Hepatocyte (in vitro differentiated cells): ENCODE results near the gene NPIPB8. TPM values are rescaled to one million over a fixed set of nuclear protein-coding genes. Genes with fewer than 3 reads are reported as not detected.
"Not testable (repeated sequence)": the region's sequence is repeated elsewhere in the genome, so short reads cannot be mapped to it uniquely, and the experiment has no call there.

Experiments used
- DNase-seq: peaks from one replicate; pipeline ENCODE4 v3.0.0-alpha.2; 2016; ENCODE audit warnings: low spot score
- H2AFZ ChIP-seq: fragments of 200-600 bp; sonication (generic); 2 replicates; pipeline ENCODE4 v1.6.0; 2016; ENCODE audit warnings: antibody characterized with exemption, mild to moderate bottlenecking
- H3K27ac ChIP-seq: fragments of 200-600 bp; sonication (generic); 2 replicates; pipeline ENCODE4 v1.5.1; 2016; ENCODE audit warnings: mild to moderate bottlenecking
- H3K27me3 ChIP-seq: fragments of 200-600 bp; sonication (generic); 2 replicates; pipeline ENCODE4 v1.6.1; 2016
- H3K36me3 ChIP-seq: fragments of 200-600 bp; sonication (generic); replicated peaks from 2 replicates; pipeline ENCODE4 v1.5.1; 2016; ENCODE audit warnings: low read depth; ENCODE audit not compliant: insufficient read depth
- H3K4me1 ChIP-seq: fragments of 200-600 bp; sonication (generic); 2 replicates; pipeline ENCODE4 v1.5.1; 2016; ENCODE audit warnings: mild to moderate bottlenecking, moderate library complexity; ENCODE audit not compliant: insufficient read depth
- H3K4me2 ChIP-seq: fragments of 200-600 bp; sonication (generic); 2 replicates; pipeline ENCODE4 v1.6.0; 2016
- H3K4me3 ChIP-seq: fragments of 200-600 bp; sonication (generic); 2 replicates; pipeline ENCODE4 v1.5.1; 2016; ENCODE audit warnings: mild to moderate bottlenecking
- H3K79me2 ChIP-seq: fragments of 200-600 bp; sonication (generic); 2 replicates; pipeline ENCODE4 v1.6.0; 2017; ENCODE audit warnings: mild to moderate bottlenecking
- H3K9me2 ChIP-seq: fragments of 200-600 bp; sonication (generic); replicated peaks from 2 replicates; pipeline ENCODE4 v1.6.0; 2017; ENCODE audit warnings: mild to moderate bottlenecking; ENCODE audit not compliant: insufficient read depth
- H3K9me3 ChIP-seq: fragments of 200-600 bp; sonication (generic); 2 replicates; pipeline ENCODE4 v1.5.1; 2016; ENCODE audit warnings: low read depth, mild to moderate bottlenecking
- H4K20me1 ChIP-seq: fragments of 200-600 bp; sonication (generic); 2 replicates; pipeline ENCODE4 v1.6.0; 2016; ENCODE audit warnings: mild to moderate bottlenecking; ENCODE audit not compliant: insufficient read depth, poor library complexity, severe bottlenecking
- EZH2 ChIP-seq: fragments of 200-600 bp; sonication (generic); IDR thresholded peaks from 2 replicates; pipeline ENCODE4 v1.6.1; 2016; ENCODE audit warnings: antibody characterized with exemption, mild to moderate bottlenecking, borderline replicate concordance
- EZH2phosphoT487 ChIP-seq: fragments of 200-600 bp; sonication (generic); IDR thresholded peaks from one replicate; pipeline ENCODE4 v1.6.1; 2018; ENCODE audit warnings: antibody characterized with exemption, mild to moderate bottlenecking, low read depth, moderate library complexity; ENCODE audit not compliant: unreplicated experiment, severe bottlenecking
- WGBS: methylation state at CpG from one replicate; pipeline ENCODE4 v1.1.6; 2016; ENCODE audit warnings: low lambda C conversion rate; ENCODE audit errors: missing lambda C conversion rate; 5-methylcytosine and 5-hydroxymethylcytosine counted together
- polyA plus RNA-seq: library from polyadenylated mRNA; unstranded; fragments of >200 nt; fragmentation: Nextera tagmentation; extraction: Ambion mirVana; gene quantifications from 2 replicates; pipeline ENCODE4 v1.2.1, GENCODE V29; 2016
- total RNA-seq: library from RNA; depleted of rRNA; stranded (reverse); fragments of >200 nt; gene quantifications from 2 replicates; pipeline ENCODE4 v1.2.3, GENCODE V29; 2014
- TF ChIP-seq, protein P1 (sequence below): fragments of 200-600 bp; sonication (generic); IDR thresholded peaks from 2 replicates; pipeline ENCODE4 v1.5.1; 2016; ENCODE audit warnings: antibody characterized with exemption, mild to moderate bottlenecking; ENCODE audit not compliant: poor library complexity

The NPIPB8 gene
- total RNA-seq (not detected in 2 replicates), polyA plus RNA-seq (0.47 TPM in 1 of 2 replicates, not detected in the other)

GRCh38 chr16:28637765-28638164, at the start of gene NPIPB8:
Gene NPIPB8 (plus strand): TSS chr16:28638065. CDS start chr16:28638361, 296 bp downstream.
- no CpG with 5 or more reads among the region's 1 CpG for WGBS
- H3K27ac ChIP-seq, H3K4me3 ChIP-seq, H3K9me3 ChIP-seq, H3K27me3 ChIP-seq, H3K36me3 ChIP-seq, H3K4me1 ChIP-seq, H3K4me2 ChIP-seq, H4K20me1 ChIP-seq, H3K79me2 ChIP-seq, H3K9me2 ChIP-seq, H2AFZ ChIP-seq, DNase-seq: not testable (repeated sequence)

- no peaks in the 10 kb centered on the region for H3K4me1 ChIP-seq
- H3K36me3 ChIP-seq = no peaks in the 10 kb centered on the region
- no peak overlapping the region for H3K4me2 ChIP-seq
- no peaks in the 10 kb centered on the region for H3K9me3 ChIP-seq
- no peaks in the 10 kb centered on the region for H4K20me1 ChIP-seq
- 98% methylated on average over 8 of the region's 8 CpGs for WGBS
- no peaks in the 10 kb centered on the region for H3K9me2 ChIP-seq
- no peaks in the 10 kb centered on the region for H3K79me2 ChIP-seq
- no peak overlapping the region for H2AFZ ChIP-seq
- H3K4me3 ChIP-seq = no peak overlapping the region
- no peaks in the 10 kb centered on the region for H3K27me3 ChIP-seq
- TF ChIP-seq, protein P1, sequence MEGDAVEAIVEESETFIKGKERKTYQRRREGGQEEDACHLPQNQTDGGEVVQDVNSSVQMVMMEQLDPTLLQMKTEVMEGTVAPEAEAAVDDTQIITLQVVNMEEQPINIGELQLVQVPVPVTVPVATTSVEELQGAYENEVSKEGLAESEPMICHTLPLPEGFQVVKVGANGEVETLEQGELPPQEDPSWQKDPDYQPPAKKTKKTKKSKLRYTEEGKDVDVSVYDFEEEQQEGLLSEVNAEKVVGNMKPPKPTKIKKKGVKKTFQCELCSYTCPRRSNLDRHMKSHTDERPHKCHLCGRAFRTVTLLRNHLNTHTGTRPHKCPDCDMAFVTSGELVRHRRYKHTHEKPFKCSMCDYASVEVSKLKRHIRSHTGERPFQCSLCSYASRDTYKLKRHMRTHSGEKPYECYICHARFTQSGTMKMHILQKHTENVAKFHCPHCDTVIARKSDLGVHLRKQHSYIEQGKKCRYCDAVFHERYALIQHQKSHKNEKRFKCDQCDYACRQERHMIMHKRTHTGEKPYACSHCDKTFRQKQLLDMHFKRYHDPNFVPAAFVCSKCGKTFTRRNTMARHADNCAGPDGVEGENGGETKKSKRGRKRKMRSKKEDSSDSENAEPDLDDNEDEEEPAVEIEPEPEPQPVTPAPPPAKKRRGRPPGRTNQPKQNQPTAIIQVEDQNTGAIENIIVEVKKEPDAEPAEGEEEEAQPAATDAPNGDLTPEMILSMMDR = no peak
- no peak for TF ChIP-seq EZH2phosphoT487
- TF ChIP-seq EZH2 = no peak
- H3K27ac ChIP-seq = no peak overlapping the region
- no peak for DNase-seq
These were observed 48.8 kb upstream of the NPIPB8 start for GRCh38 chr16:28589069-28589468.

- DNase-seq = no peak
- Histone ChIP-seq H3K9me2 (no peaks in the 10 kb centered on the region), H3K27ac (no peak overlapping the region), H3K79me2 (no peaks in the 10 kb centered on the region), H3K9me3 (no peaks in the 10 kb centered on the region), H3K27me3 (no peaks in the 10 kb centered on the region), H3K4me1 (no peaks in the 10 kb centered on the region), H3K4me3 (no peak overlapping the region), H4K20me1 (no peaks in the 10 kb centered on the region), H2AFZ (no peak overlapping the region), H3K36me3 (no peaks in the 10 kb centered on the region), H3K4me2 (no peak overlapping the region)
- WGBS = 95% methylated on average over 13 of the region's 13 CpGs
- TF ChIP-seq EZH2 (no peak), EZH2phosphoT487 (no peak)
- TF ChIP-seq, protein P1 = no peak
These were observed 47.9 kb upstream of the NPIPB8 start for GRCh38 chr16:28589930-28590329.

GRCh38 chr16:28590384-28591340, 47.2 kb upstream of the NPIPB8 start:
- Histone ChIP-seq H3K27me3 (no peaks in the 10 kb centered on the region), H3K4me3 (no peak overlapping the region), H3K36me3 (no peaks in the 10 kb centered on the region), H3K4me2 (no peak overlapping the region), H3K4me1 (no peaks in the 10 kb centered on the region), H3K27ac (no peak overlapping the region), H4K20me1 (no peaks in the 10 kb centered on the region), H2AFZ (no peak overlapping the region), H3K9me2 (no peaks in the 10 kb centered on the region), H3K9me3 (no peaks in the 10 kb centered on the region), H3K79me2 (no peaks in the 10 kb centered on the region)
- 96% methylated on average over 22 of the region's 22 CpGs for WGBS
- no peak for DNase-seq
- TF ChIP-seq, protein P1 = no peak
- TF ChIP-seq EZH2phosphoT487 (no peak), EZH2 (no peak)
